H9 (cell line): ENCODE measurements around the gene NOD1. TPM values are rescaled to one million over a fixed set of nuclear protein-coding genes. Genes with fewer than 3 reads are reported as not detected.

ENCODE experiments used
- DNase-seq: peaks from one replicate; pipeline ENCODE4 v3.0.0-alpha.2; 2017
- H2AFZ ChIP-seq: one replicate; pipeline ENCODE4 v1.6.1; 2013; ENCODE audit warnings: mild to moderate bottlenecking, low read length, control low read depth, moderate library complexity
- H2AK5ac ChIP-seq: 2 replicates; pipeline ENCODE4 v1.6.1; 2013; ENCODE audit warnings: low read length, control low read depth, mixed read lengths; ENCODE audit not compliant: insufficient read length
- H2BK120ac ChIP-seq: one replicate; pipeline ENCODE4 v1.6.1; 2013; ENCODE audit warnings: low read depth, mild to moderate bottlenecking, low read length, control low read depth, inconsistent platforms; ENCODE audit not compliant: poor library complexity, severe bottlenecking
- H2BK12ac ChIP-seq: 2 replicates; pipeline ENCODE4 v1.6.1; 2013; ENCODE audit warnings: low read length, control low read depth, mixed read lengths, low read depth; ENCODE audit not compliant: insufficient read length
- H2BK15ac ChIP-seq: 2 replicates; pipeline ENCODE4 v1.6.1; 2013; ENCODE audit warnings: low read depth, low read length, control low read depth
- H2BK20ac ChIP-seq: one replicate; pipeline ENCODE4 v1.6.1; 2013; ENCODE audit warnings: low read depth, mild to moderate bottlenecking, low read length, control low read depth, inconsistent platforms; ENCODE audit not compliant: poor library complexity, severe bottlenecking
- H2BK5ac ChIP-seq: 2 replicates; pipeline ENCODE4 v1.6.1; 2013; ENCODE audit warnings: low read length, control low read depth, mixed read lengths; ENCODE audit not compliant: insufficient read length
- H3K14ac ChIP-seq: 2 replicates; pipeline ENCODE4 v1.6.1; 2013; ENCODE audit warnings: low read length, control low read depth; ENCODE audit not compliant: insufficient read depth
- H3K18ac ChIP-seq: 2 replicates; pipeline ENCODE4 v1.6.1; 2013; ENCODE audit warnings: low read depth, mild to moderate bottlenecking, mixed read lengths, low read length, control low read depth; ENCODE audit not compliant: insufficient read length
- H3K23ac ChIP-seq: 2 replicates; pipeline ENCODE4 v1.6.1; 2013; ENCODE audit warnings: low read length, control low read depth, mixed read lengths, low read depth; ENCODE audit not compliant: insufficient read length
- H3K23me2 ChIP-seq: 2 replicates; pipeline ENCODE4 v1.6.1; 2013; ENCODE audit warnings: low read depth, mild to moderate bottlenecking, mixed read lengths, low read length, control low read depth; ENCODE audit not compliant: insufficient read length, poor library complexity, severe bottlenecking
- H3K27ac ChIP-seq: 2 replicates; pipeline ENCODE4 v1.5.1; 2013; ENCODE audit warnings: low read length, control low read depth, mixed read lengths, low read depth; ENCODE audit not compliant: insufficient read length
- H3K27me3 ChIP-seq: 2 replicates; pipeline ENCODE4 v1.6.1; 2013; ENCODE audit warnings: low read length, control low read depth, inconsistent platforms; ENCODE audit not compliant: insufficient read depth
- H3K4ac ChIP-seq: 2 replicates; pipeline ENCODE4 v1.6.1; 2013; ENCODE audit warnings: low read depth, mild to moderate bottlenecking, control low read depth, inconsistent platforms, low read length, moderate library complexity
- H3K4me1 ChIP-seq: 2 replicates; pipeline ENCODE4 v1.6.1; 2013; ENCODE audit warnings: low read length, control low read depth, inconsistent platforms; ENCODE audit not compliant: insufficient read depth
- H3K4me2 ChIP-seq: 2 replicates; pipeline ENCODE4 v1.6.1; 2013; ENCODE audit warnings: low read length, control low read depth, mixed read lengths; ENCODE audit not compliant: insufficient read length, insufficient read depth
- H3K56ac ChIP-seq: 2 replicates; pipeline ENCODE4 v1.6.1; 2013; ENCODE audit warnings: low read depth, mild to moderate bottlenecking, mixed read lengths, low read length, control low read depth; ENCODE audit not compliant: insufficient read length
- H3K79me1 ChIP-seq: 2 replicates; pipeline ENCODE4 v1.6.1; 2013; ENCODE audit warnings: low read depth, mild to moderate bottlenecking, moderate library complexity, low read length, control low read depth, inconsistent platforms; ENCODE audit not compliant: insufficient read depth, poor library complexity, severe bottlenecking
- H3K79me2 ChIP-seq: 2 replicates; pipeline ENCODE4 v1.6.1; 2013; ENCODE audit warnings: low read length, control low read depth, inconsistent platforms; ENCODE audit not compliant: insufficient read depth
- H3K9ac ChIP-seq: 2 replicates; pipeline ENCODE4 v1.6.1; 2013; ENCODE audit warnings: low read length, control low read depth, mixed read lengths; ENCODE audit not compliant: insufficient read length; ENCODE audit errors: extremely low read depth
- H3K9me3 ChIP-seq: one replicate; pipeline ENCODE4 v1.6.1; 2013; ENCODE audit warnings: low read depth, low read length, inconsistent platforms; ENCODE audit not compliant: control insufficient read depth
- H3T11ph ChIP-seq: one replicate; pipeline ENCODE4 v1.6.1; 2013; ENCODE audit warnings: mild to moderate bottlenecking, low read length, control low read depth, inconsistent platforms
- H4K20me1 ChIP-seq: one replicate; pipeline ENCODE4 v1.6.1; 2013; ENCODE audit not compliant: control insufficient read depth, insufficient read length, insufficient read depth
- H4K5ac ChIP-seq: 2 replicates; pipeline ENCODE4 v1.6.1; 2013; ENCODE audit warnings: low read depth, mild to moderate bottlenecking, mixed read lengths, low read length, control low read depth; ENCODE audit not compliant: insufficient read length
- H4K8ac ChIP-seq: replicated peaks from 2 replicates; pipeline ENCODE4 v1.6.1; 2013; ENCODE audit warnings: low read length, control low read depth, mixed read lengths, low read depth; ENCODE audit not compliant: insufficient read length
- H4K91ac ChIP-seq: 2 replicates; pipeline ENCODE4 v1.6.1; 2013; ENCODE audit warnings: low read depth, mild to moderate bottlenecking, moderate library complexity, mixed read lengths, low read length, control low read depth; ENCODE audit not compliant: insufficient read length
- H3K27ac Mint-ChIP-seq, 3 experiments: 2 replicates in 2 of 3; 3 replicates in 1 of 3; pipeline ENCODE4 v1.8.0; 2020 to 2021; ENCODE audit warnings: mixed read lengths in 3 of 3, mild to moderate bottlenecking in 1 of 3, moderate library complexity in 1 of 3
- H3K27me3 Mint-ChIP-seq: 2 replicates; pipeline ENCODE4 v1.8.0; 2021; ENCODE audit warnings: low read depth, mild to moderate bottlenecking, moderate library complexity, mixed read lengths
- H3K36me3 Mint-ChIP-seq, 3 experiments: 2 replicates in 2 of 3; 3 replicates in 1 of 3; pipeline ENCODE4 v1.8.0; 2020 to 2021; ENCODE audit warnings: low read depth in 3 of 3, mixed read lengths in 3 of 3; ENCODE audit not compliant: insufficient read depth in 1 of 3
- H3K4me1 Mint-ChIP-seq, 2 experiments: 2 replicates each; pipeline ENCODE4 v1.8.0; 2020; ENCODE audit warnings: mixed read lengths in 2 of 2
- H3K4me3 Mint-ChIP-seq, 2 experiments: 2 replicates in 1 of 2; 3 replicates in 1 of 2; pipeline ENCODE4 v1.8.0; 2020 to 2021; ENCODE audit warnings: mild to moderate bottlenecking in 2 of 2, mixed read lengths in 2 of 2, moderate library complexity in 1 of 2
- H3K9me3 Mint-ChIP-seq, 2 experiments: 2 replicates in 1 of 2; 3 replicates in 1 of 2; pipeline ENCODE4 v1.8.0; 2020; ENCODE audit warnings: mild to moderate bottlenecking in 2 of 2, mixed read lengths in 2 of 2, moderate library complexity in 1 of 2
- WGBS: extraction: QIAGEN DNeasy Blood & Tissue Kit; methylation state at CpG from one replicate; pipeline ENCODE4 v1.1.7; 2013; ENCODE audit warnings: missing lambda C conversion rate, low lambda C conversion rate, mixed read lengths; ENCODE audit not compliant: insufficient read length; ENCODE audit errors: extremely low coverage; 5-methylcytosine and 5-hydroxymethylcytosine counted together
- total RNA-seq: library from RNA; stranded (reverse); gene quantifications from 2 replicates; pipeline ENCODE4 v1.2.1, GENCODE V29; 2021
- TF ChIP-seq, protein P1 (sequence below): fragments of 200-600 bp; sonication (generic); conservative IDR thresholded peaks from 3 replicates; pipeline ENCODE4 v1.8.0; 2021; ENCODE audit warnings: antibody characterized with exemption, mild to moderate bottlenecking

NOD1 gene
- total RNA-seq, 1 experiment from 2014 or later = 5.3 TPM

DNA sequence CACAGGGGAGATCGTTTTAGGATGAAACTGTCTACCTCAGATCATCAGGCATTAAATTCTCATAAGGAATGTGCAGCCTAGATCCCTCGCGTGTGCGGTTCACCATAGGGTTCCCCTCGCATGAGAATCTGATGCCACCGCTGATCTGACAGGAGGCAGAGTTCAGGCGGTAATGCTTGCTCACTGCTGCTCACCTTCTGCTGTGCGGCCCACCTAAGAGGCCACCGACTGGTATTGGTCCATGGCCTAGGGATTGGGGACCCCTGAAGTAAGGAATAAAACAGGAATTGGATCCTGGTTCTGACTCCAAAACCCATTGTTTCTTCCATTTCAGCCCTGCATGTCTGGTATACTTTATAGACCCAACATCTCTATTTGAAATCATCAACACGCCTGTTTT is 4.1 kb downstream of the NOD1 start:
- no peak overlapping the region for H3K9ac ChIP-seq
- H3K79me2 ChIP-seq = no peaks in the 10 kb centered on the region
- H3K27me3 ChIP-seq = no peaks in the 10 kb centered on the region
- TF ChIP-seq, protein P1, sequence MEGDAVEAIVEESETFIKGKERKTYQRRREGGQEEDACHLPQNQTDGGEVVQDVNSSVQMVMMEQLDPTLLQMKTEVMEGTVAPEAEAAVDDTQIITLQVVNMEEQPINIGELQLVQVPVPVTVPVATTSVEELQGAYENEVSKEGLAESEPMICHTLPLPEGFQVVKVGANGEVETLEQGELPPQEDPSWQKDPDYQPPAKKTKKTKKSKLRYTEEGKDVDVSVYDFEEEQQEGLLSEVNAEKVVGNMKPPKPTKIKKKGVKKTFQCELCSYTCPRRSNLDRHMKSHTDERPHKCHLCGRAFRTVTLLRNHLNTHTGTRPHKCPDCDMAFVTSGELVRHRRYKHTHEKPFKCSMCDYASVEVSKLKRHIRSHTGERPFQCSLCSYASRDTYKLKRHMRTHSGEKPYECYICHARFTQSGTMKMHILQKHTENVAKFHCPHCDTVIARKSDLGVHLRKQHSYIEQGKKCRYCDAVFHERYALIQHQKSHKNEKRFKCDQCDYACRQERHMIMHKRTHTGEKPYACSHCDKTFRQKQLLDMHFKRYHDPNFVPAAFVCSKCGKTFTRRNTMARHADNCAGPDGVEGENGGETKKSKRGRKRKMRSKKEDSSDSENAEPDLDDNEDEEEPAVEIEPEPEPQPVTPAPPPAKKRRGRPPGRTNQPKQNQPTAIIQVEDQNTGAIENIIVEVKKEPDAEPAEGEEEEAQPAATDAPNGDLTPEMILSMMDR = no peak
- H3K79me1 ChIP-seq = no peaks in the 10 kb centered on the region
- no peaks in the 10 kb centered on the region for H3K9me3 ChIP-seq
- no peak overlapping the region for H3K4me2 ChIP-seq
- Mint-ChIP-seq H3K4me3 (no peak overlapping the region), H3K27ac (no peak overlapping the region), H3K4me1 (peaks cover 11% of the 10 kb centered on the region in 2 experiments), H3K9me3 (no peaks in the 10 kb centered on the region), H3K36me3 (no peaks in the 10 kb centered on the region; a peak in 1 of 7 replicates), H3K27me3 (peaks cover 22% of the 10 kb centered on the region)
- no peak overlapping the region for H2AFZ ChIP-seq
- H3T11ph ChIP-seq = no peak overlapping the region
- peaks cover 11% of the 10 kb centered on the region for H3K23me2 ChIP-seq
- no peak overlapping the region for H3K23ac ChIP-seq
- no CpG with 5 or more reads among the region's 10 CpGs for WGBS
- H4K5ac ChIP-seq = no peak overlapping the region
- no peak overlapping the region for H2AK5ac ChIP-seq
- no peak overlapping the region for H3K14ac ChIP-seq
- no peak overlapping the region for H2BK15ac ChIP-seq
- H3K18ac ChIP-seq = no peak overlapping the region
- H3K4me1 ChIP-seq = peaks cover under 1% of the 10 kb centered on the region; the same call in 1 of the 2 replicates
- H2BK20ac ChIP-seq = no peak overlapping the region
- H2BK12ac ChIP-seq = no peak overlapping the region
- no peak overlapping the region for H3K56ac ChIP-seq
- no peak overlapping the region for H2BK5ac ChIP-seq
- no peak overlapping the region for H4K8ac ChIP-seq
- H3K27ac ChIP-seq = no peak overlapping the region
- no peak overlapping the region for H4K91ac ChIP-seq
- no peak overlapping the region for H2BK120ac ChIP-seq
- no peak overlapping the region for H3K4ac ChIP-seq
- no peak for DNase-seq
- no peaks in the 10 kb centered on the region for H4K20me1 ChIP-seq
